ENCODE data around the gene KLHDC7A.

The KLHDC7A gene

DNA sequence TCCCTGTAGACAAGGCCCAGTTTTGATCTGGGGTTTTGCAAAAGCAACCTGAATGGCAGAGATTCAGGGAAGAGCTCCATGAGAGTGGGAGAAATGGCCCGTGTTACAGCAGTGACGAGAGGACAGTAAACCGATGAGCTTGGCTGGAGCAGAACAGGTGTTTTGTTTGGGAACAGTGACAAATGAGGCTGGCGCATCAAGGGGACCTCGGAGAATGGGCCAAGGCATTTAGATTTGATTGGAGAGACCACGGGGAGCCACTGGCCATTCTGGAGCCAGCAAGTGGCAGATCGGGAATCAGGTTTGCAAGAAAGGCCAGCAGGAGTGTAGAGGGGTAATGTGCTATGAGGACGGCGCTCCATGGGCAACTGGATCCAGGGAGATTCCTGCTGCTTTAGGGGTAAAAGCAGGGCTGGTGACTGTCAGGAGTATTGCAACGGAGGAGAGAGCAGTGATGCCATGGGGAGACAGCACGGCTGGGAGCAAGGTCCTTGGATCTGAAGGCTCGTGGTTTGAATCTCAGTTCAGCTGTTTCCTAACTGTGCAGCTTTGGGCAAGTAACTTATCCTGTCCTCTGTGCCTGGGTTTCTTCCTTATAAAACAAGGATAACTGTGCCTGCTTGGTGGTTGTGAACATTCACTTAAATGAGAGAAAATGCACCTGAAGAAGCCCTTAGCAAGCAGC is 9.9 kb upstream of the KLHDC7A start:
- DNase-seq (ENCODE audit: low read depth in 2 of 3, low spot score in 1 of 3) = no peak

DNA sequence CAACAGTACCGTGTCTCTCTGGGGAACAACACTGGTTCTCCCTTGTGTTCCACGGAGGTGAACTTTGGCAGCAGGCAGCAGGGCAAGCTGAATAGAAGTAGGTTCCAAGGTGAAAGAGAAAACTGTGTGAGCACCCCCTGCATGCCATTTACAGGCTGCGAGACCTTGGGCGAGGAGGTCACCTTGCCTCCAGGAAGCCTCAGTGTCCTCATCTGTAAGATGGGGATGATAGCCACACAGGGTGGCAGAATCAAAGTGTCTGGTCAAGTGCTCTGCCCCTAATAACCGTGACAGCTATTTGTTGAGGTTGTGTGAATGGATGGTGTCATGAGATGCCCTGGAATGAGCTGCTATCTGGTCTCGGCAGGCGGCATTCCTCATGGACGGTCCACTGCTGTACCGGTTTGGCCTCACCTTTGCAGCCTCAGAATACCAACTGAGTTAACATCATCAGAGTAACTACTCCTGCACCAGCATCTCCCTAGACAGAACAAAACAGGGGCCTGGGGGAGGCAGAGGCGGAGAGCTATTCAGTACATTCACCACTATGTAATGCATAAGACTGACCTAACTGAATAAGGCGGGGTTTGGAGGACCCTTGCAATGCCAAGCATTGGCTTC is 7.4 kb upstream of the KLHDC7A start:
- DNase-seq (ENCODE audit: low read depth in 2 of 3, low spot score in 1 of 3) = no peak

GRCh38 chr1:18474559-18475175 is 6.1 kb upstream of the KLHDC7A start:
- DNase-seq (ENCODE audit: low read depth in 2 of 3, low spot score in 1 of 3) = no peak

DNA sequence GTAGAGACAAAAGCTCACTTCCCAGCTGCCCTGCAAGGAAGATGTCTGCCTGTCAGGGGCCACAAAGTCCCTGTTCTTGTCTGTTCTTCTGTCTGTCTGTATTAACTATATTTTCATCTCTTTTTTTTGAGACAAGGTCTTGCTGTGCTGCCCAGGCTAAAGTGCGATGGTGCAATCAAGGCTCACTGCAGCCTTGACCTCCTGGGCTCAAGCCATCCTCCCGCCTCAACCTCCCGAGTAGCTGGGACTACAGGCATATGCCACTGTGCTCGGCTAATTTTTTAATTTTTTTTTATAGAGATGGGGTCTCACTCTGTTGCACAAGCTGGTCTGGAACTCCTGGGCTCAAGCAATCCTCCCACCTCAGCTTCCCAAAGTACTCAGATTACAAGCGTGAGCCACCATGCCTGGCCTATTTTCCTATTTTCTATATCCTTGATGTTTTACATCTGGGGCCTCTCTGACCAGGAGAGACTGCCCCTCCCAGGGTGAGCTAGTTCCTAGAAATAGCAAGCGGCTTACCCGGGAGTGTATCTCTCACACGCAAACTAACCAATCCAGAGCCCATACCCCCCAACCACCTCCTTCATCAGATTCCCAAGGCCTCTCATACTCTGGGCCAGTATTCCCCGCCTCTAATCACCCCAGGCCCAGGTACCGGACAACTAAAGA is 5.4 kb upstream of the KLHDC7A start:
- no peak for DNase-seq (ENCODE audit: low read depth in 2 of 3, low spot score in 1 of 3)

- no peak for DNase-seq (ENCODE audit: low read depth in 2 of 3, low spot score in 1 of 3)
These were observed 1.3 kb upstream of the KLHDC7A start for GRCh38 chr1:18479454-18479853.

- no peak for DNase-seq (ENCODE audit: low read depth in 2 of 3, low spot score in 1 of 3)
These were observed 625 bp downstream of the KLHDC7A start for GRCh38 chr1:18481190-18481920.

DNA sequence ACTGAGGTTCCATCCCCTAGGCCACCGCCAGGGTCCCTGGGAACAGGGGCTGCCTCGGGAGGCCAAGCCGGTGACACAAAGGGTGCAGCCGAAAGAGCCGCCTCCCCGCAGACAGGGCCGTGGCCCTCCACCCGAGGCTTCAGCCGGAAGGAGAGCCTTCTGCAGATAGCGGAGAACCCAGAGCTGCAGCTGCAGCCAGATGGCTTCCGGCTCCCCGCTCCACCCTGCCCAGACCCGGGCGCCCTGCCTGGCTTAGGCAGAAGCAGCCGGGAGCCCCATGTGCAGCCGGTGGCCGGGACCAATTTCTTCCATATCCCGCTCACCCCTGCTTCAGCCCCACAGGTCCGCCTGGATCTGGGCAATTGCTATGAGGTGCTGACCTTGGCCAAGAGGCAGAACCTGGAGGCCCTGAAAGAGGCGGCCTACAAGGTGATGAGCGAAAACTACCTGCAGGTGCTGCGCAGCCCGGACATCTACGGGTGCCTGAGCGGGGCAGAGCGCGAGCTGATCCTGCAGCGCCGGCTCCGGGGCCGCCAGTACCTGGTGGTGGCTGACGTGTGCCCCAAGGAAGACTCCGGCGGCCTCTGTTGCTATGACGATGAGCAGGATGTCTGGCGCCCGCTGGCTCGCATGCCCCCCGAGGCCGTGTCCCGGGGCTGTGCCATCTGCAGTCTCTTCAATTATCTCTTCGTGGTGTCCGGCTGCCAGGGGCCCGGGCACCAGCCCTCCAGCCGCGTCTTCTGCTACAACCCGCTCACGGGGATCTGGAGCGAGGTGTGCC is 1.4 kb downstream of the KLHDC7A start:
- no peak for DNase-seq (ENCODE audit: low read depth in 2 of 3, low spot score in 1 of 3)

- no peak for DNase-seq (ENCODE audit: low read depth in 2 of 3, low spot score in 1 of 3)
These were observed 2.1 kb downstream of the KLHDC7A start for GRCh38 chr1:18482721-18483425.

GRCh38 chr1:18484276-18484675 is 3.5 kb downstream of the KLHDC7A start:
- no peak for DNase-seq (ENCODE audit: low read depth in 2 of 3, low spot score in 1 of 3)

GRCh38 chr1:18484721-18485120 is 4.0 kb downstream of the KLHDC7A start:
- no peak for DNase-seq (ENCODE audit: low read depth in 2 of 3, low spot score in 1 of 3)

- DNase-seq (ENCODE audit: low read depth in 2 of 3, low spot score in 1 of 3) = no peak
These were observed 4.5 kb downstream of the KLHDC7A start for GRCh38 chr1:18485227-18485626.

DNA sequence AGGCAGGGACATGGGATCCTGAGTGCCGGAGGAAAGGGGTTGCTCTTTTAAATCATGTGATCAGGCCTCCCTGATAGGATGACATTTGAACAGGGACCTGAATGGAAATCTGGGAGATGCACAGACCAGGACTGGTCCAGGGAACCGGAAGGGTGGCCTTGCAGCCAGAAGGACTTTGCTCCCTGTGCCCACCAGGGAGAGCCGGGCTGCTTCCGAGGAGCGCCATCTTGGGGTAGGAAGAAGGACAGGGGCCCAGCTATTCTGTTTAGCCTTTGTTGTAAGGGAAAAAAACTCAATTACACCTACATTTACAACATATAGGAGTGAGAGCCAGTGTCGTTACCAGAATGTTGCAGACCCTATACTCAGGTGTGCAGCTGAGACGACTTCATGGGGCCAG is 5.5 kb downstream of the KLHDC7A start:
- no peak for DNase-seq (ENCODE audit: low read depth in 2 of 3, low spot score in 1 of 3)

GRCh38 chr1:18489417-18490143 is 8.8 kb downstream of the KLHDC7A start:
- no peak for DNase-seq (ENCODE audit: low read depth in 2 of 3, low spot score in 1 of 3)

GRCh38 chr1:18491168-18491567 is 10.4 kb downstream of the KLHDC7A start:
- DNase-seq (ENCODE audit: low read depth in 2 of 3, low spot score in 1 of 3) = no peak

- no peak for DNase-seq (ENCODE audit: low read depth in 2 of 3, low spot score in 1 of 3)
These were observed 13.6 kb downstream of the KLHDC7A start for GRCh38 chr1:18494304-18494703.

DNA sequence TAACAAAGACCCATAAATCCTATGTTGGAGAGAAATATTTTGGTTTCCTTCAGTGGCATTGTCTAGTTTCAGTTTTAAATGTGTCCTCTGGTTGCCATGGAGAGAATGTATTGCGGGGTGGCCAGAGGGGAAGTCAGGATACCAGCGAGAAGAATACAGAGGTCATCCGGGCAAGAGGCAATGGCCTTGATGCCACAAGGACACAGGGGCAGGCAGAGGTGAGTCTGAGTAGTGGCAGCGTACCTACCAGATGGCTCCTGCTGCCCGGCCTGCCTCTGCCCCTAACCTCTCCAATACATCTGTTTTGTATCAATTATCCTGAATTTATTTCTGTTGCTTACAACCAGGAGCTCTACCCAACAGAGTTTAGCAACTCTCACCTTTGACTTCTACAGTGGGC is 14.9 kb downstream of the KLHDC7A start:
- no peak for DNase-seq (ENCODE audit: low read depth in 2 of 3, low spot score in 1 of 3)

GRCh38 chr1:18496056-18496455 is 15.3 kb downstream of the KLHDC7A start:
- DNase-seq (ENCODE audit: low read depth in 2 of 3, low spot score in 1 of 3) = no peak

DNA sequence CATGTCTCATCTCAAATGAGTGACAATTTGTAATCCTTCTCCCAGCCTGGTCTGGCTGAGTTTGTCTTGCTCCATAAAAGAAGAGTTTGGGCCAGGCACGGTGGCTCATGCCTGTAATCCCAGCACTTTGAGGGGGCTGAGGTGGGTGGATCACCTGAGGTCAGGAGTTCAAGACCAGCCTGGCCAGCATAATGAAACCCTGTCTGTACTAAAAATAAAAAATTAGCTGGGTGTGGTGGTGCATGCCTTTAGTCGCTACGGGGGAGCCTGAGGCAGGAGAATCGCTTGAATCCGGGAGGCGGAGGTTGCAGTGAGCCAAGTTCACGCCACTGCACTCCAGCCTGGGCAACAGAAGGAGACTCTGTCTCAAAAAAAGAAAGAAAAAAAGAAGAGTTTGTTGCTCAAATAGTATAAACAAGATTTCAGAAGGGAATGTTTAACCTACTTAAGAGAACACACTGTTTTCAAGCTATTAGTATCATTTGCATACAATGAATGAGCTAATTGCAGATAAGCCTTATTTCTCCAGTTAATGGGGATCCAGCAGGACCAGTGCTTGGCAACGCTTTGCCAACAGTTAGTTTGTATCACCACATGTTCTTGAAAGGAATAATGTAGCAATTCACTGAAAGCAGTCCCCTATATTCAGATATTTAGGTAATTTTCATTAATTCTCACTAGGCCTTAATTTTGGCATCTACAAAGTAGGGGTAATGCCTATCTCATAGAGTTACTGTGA is 15.9 kb downstream of the KLHDC7A start:
- DNase-seq (ENCODE audit: low read depth in 2 of 3, low spot score in 1 of 3) = no peak

- no peak for DNase-seq (ENCODE audit: low read depth in 2 of 3, low spot score in 1 of 3)
These were observed 21.1 kb downstream of the KLHDC7A start for GRCh38 chr1:18501833-18502232.

Data from stimulated activated CD4-positive, alpha-beta T cell treated with anti-CD3 and anti-CD28 coated beads, Interleukin-12 subunit alpha, Interleukin-12 subunit beta, amount 100 ng/mL, for 48 hours (primary cell).